GM21528 (cell line): ENCODE data around the gene ENAH.

ENCODE experiments used
- ATAC-seq: cut with Tn5 transposase; IDR thresholded peaks from one replicate; pipeline ENCODE4 v1.9.1; 2021; ENCODE audit warnings: mild to moderate bottlenecking, moderate library complexity; ENCODE audit not compliant: unreplicated experiment, low FRiP score

ENAH gene

GRCh38 chr1:225573216-225573615 lies 79.7 kb downstream of the ENAH start:
- no peak for ATAC-seq

GRCh38 chr1:225572422-225572821 lies 80.5 kb downstream of the ENAH start:
- ATAC-seq = no peak

- ATAC-seq = no peak
Measured at GRCh38 chr1:225567789-225568188, 85.1 kb downstream of the ENAH start.

GRCh38 chr1:225565847-225566246 lies 87.1 kb downstream of the ENAH start:
- no peak for ATAC-seq

- ATAC-seq = no peak
Measured at GRCh38 chr1:225561675-225562074, 91.2 kb downstream of the ENAH start.

- ATAC-seq = no peak
Measured at GRCh38 chr1:225559902-225560301, 93.0 kb downstream of the ENAH start.

GRCh38 chr1:225559326-225559725 lies 93.6 kb downstream of the ENAH start:
- ATAC-seq = no peak

- ATAC-seq = no peak
Measured at GRCh38 chr1:225556694-225557093, 96.2 kb downstream of the ENAH start.

- ATAC-seq = no peak
Measured at GRCh38 chr1:225555821-225556220, 97.1 kb downstream of the ENAH start.

- no peak for ATAC-seq
Measured at GRCh38 chr1:225554216-225554812, 98.6 kb downstream of the ENAH start.

GRCh38 chr1:225549821-225550220 lies 103.1 kb downstream of the ENAH start:
- ATAC-seq = no peak

GRCh38 chr1:225548140-225548857 lies 104.6 kb downstream of the ENAH start:
- no peak for ATAC-seq

GRCh38 chr1:225545649-225546048 lies 107.3 kb downstream of the ENAH start:
- no peak for ATAC-seq

- ATAC-seq = no peak
Measured at GRCh38 chr1:225544924-225545323, 108.0 kb downstream of the ENAH start.

GRCh38 chr1:225544263-225544662 lies 108.7 kb downstream of the ENAH start:
- ATAC-seq = no peak

- ATAC-seq = no peak
Measured at GRCh38 chr1:225543350-225543749, 109.6 kb downstream of the ENAH start.

- ATAC-seq = no peak
Measured at GRCh38 chr1:225541383-225541782, 111.5 kb downstream of the ENAH start.

GRCh38 chr1:225539575-225539974 lies 113.3 kb downstream of the ENAH start:
- no peak for ATAC-seq

- ATAC-seq = no peak
Measured at GRCh38 chr1:225539069-225539468, 113.9 kb downstream of the ENAH start.

- no peak for ATAC-seq
Measured at GRCh38 chr1:225537554-225538251, 115.2 kb downstream of the ENAH start.

- ATAC-seq = no peak
Measured at GRCh38 chr1:225535280-225535679, 117.6 kb downstream of the ENAH start.

GRCh38 chr1:225534772-225535171 lies 118.2 kb downstream of the ENAH start:
- no peak for ATAC-seq
